GM19452 (cell line): ENCODE results near the gene CRTC3.

Source experiments
- ATAC-seq: cut with Tn5 transposase; IDR thresholded peaks from one replicate; pipeline ENCODE4 v1.9.1; 2021; ENCODE audit not compliant: unreplicated experiment

CRTC3 gene

DNA sequence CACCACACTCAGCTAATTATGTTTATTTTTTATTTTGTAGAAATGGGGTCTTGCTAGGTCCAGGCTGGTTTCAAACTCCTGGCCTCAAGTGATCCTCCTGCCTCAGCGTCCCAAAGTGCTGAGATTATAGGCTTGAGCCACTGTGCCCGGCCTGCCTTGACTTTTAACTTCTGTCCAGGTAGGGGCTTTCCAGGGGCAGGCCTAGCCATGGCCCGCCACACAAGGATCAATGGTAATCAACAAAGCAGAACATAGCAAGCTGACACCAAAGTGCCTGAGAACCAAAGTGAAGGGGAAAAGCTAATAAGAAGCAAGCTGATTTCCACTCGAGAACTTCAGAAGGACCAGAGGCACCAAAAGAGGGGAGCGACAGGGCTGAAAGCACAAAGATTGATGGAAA, 9.4 kb upstream of the CRTC3 start:
- ATAC-seq: no peak

DNA sequence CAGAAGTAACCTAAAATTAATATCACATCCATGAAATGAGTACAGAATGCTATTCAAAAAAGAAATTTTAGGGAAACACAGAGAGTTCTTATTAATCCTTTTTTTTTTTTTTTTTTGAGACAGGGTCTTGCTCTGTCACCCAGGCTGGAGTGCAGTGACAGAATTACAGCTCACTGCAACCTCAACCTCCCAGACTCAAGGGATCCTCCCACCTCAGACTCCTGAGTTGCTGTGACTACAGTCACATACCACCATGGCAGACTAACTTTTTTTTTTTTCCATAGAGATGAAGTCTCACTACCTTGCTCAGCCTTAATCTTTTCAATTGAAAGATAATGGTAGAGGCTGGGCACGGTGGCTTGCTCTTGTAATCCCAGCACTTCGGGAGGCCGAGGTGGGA, 6.3 kb upstream of the CRTC3 start:
- no peak for ATAC-seq

DNA sequence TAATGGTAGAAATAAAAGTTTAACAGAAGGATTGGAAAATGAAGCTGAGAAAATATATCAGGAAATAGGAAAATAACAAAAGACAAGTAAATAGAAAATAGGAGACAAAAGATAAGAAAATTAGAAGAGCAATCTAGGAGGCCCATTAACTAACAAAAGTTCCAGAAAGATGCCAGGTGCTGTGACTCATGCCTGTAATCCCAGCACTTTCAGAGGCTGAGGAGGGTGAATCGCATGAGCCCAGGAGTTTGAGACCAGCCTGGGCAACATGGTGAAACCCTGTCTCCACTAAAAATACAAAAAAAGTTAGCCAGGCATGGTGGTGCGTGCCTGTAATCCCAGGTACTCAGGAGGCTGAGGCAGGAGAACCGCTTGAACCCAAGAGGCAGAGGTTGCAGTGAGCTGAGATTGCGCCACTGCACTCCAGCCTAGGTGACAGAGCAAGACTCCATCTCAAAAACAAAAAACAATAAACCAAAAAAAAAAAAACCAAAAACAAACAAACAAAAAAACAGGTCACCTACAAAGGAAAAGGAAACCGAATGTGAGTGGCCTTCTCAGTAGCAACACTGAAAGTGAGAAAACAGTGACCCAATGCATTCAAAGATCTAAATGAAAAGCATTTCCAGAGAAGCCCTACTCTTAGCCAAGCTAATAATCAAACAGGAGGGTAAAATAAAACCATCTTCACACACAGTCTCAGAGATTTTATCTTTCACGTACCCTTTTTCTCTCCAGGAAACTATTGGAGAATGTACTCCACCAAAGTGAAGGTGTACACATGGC, 5.5 kb upstream of the CRTC3 start:
- ATAC-seq: peak; percentile 50

DNA sequence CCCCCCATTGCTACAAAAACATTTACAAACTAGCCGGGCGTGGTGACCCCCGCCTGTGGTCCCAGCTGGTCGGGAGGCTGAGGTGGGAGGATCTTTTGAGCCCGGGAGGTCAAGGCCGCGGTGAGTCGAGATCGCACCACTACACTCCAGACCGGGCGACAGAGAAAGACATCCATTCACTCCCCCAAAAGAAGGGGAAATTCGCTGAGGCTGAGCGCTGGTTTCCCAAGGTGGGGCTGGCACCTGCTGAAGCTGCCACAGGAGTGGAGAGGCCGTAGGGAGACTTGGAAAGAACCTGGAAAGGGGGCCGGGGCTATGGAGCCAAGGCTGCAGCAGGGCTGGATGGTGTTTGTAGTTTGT, 732 bp upstream of the CRTC3 start:
- no peak for ATAC-seq

DNA sequence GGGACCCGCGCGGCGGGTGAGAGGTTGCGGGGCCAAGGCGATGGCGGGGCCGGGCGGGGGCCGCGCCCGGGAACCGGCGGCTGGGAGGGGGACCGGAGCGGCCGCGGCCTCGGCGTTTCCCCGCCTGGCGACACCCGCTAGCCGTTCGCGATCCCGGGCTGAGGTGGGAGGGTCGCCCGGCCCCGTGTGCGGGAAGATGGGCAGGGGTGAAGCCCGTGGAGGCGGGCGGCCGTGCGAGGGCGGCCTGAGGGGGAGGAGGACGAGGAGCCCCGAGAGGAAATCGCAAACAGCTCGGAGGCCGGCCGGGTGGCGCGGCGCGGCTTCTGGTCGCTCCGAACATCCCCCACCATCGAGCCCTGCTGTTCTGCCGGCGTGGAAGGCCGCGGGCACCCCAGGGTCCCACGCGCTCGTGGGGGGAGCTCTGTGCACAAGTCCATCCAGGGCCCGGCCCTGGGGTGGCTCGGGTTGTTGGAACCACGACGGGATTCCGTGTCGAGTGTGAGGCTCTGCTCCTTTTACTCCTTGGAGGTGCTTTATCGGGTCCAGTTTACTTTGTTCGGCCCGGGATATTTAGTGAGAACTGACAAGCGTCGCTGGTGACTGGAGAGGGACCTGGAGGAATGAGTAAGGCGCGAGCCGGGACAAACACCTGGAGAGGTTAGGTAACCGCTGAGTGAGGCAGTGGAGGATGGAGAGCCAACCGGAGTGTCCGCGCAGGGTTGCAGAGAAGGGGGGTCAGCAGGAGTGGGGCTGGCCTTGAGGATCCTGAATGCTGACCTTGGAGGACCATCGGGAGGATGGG, 728 bp downstream of the CRTC3 start:
- peak; percentile 43 for ATAC-seq

DNA sequence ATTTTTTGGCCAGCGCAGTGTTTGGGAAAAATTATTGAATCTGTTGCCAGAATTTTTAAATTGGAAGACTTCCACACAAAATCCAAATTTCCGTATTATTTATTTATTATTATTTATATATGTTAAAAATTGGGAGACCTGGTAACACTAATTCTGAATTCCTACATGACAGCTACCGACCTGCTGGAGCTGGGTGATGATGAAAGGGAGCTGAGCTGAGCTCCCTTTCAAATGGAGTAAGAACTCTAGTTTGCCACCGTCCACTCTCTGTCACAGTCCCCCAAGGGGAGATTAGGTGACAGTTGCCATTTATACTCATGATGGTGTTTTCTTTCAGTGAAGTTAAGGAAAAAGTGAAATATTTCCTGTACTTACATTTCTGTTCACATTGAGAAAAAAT, 1.4 kb downstream of the CRTC3 start:
- ATAC-seq: no peak

DNA sequence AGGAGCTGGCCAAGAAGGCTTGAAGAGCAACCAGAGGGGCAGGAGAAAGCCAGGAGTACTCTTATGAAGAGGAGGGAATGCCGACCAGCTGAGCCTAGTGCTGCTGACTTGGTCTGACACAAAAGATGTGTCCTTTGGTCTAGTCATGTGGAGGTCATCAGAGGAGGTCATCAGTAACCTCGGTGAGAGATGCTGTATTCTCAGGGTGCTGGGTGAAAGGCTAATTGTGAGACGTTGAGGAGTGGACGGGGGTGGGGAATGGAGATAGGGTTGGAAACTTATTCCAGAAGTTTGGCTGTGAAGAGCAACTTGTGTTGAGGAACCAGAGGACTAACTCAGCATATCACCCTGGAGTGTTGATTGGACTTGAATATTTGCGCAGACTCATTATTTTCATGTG, 5.5 kb downstream of the CRTC3 start:
- no peak for ATAC-seq

DNA sequence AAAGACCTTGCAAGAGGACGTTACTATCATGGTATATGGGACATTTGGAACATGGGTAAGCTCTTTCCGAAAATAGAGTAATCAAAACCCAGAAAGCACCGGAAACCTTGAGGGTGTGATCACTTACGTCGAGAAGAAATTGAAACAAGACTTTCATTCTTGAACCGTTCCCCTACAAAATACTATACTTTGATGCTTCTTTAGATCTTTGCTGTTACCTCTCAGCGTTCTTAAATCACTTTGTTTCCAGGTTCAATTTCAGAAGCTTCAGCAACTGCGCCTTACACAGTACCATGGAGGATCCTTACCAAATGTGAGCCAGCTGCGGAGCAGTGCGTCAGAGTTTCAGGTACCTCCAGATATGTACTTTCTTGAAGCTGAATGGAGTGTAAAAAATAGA, 10.1 kb downstream of the CRTC3 start:
- no peak for ATAC-seq

DNA sequence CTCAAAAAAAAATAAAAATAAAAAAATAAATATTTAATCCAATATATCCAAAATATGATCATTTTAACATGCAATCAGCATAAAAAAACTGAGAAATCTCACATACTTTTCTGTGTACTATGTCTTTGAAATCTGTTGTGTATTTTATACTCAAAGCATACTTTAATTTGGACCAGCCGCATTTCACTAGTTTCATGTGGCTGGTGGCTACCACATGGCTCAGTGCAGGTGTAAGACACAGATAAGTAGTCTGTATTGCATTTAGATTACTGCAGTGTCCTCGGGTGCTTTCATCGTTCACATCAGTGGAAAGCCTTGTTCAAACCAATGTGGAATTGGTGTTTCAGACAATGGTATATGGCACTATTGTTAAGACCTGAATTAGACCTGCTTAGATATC, 11.0 kb downstream of the CRTC3 start:
- ATAC-seq: no peak

DNA sequence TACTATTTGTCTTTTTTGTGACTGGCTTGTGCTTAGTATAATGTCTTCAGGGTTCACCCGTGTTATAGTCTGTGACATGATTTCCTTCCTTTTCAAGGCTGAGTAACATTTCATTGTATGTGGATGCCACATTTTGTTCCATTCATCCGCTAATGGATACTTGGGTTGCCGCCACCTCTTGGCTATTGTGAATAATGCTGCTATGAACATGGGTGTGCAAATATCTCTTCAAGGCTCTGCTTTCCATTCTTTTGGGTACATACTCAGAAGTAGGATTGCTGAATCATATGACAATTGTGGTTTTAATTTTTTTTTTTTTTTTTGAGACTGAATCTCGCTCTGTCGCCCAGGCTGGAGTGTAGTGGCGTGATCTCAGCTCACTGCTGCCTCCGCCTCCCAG, 15.4 kb downstream of the CRTC3 start:
- no peak for ATAC-seq

DNA sequence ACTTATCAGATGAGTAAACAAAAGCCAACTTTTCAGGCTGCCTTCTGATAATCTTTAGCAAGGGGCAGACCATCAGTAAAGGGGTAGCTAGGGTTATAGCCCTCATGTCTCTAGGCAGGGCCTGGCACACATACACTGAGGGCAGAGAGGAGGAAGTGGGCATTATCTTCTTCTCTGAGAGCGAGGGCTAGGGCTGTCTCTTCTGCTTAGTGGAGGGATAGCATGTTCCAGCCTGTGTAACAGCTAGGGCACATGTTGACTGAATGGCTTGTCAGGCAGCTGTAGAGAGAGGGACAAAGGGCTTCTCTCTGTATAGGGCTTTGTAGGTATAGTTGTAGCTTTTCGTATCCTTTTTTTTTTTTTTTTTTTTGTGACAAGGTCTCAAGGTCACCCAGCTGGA, 17.8 kb downstream of the CRTC3 start:
- no peak for ATAC-seq

DNA sequence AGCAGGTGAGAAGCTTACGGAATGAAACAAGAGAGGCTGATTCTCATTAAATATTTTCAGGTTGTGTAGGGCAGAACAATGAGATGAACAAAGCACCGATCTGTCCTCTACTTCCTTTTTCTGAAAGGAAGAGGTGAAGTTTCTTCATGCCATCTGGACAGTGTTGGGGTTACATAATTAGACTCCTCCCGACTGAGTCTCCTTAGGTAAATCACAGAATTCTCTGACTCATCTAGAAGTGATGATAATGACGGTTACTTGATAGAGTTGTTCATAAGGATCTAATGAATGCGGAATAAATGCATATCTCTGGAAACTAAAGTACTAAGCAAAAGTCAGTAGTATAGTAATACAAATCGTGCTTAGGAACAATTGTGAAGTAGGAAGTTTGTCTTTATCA, 21.2 kb downstream of the CRTC3 start:
- no peak for ATAC-seq

DNA sequence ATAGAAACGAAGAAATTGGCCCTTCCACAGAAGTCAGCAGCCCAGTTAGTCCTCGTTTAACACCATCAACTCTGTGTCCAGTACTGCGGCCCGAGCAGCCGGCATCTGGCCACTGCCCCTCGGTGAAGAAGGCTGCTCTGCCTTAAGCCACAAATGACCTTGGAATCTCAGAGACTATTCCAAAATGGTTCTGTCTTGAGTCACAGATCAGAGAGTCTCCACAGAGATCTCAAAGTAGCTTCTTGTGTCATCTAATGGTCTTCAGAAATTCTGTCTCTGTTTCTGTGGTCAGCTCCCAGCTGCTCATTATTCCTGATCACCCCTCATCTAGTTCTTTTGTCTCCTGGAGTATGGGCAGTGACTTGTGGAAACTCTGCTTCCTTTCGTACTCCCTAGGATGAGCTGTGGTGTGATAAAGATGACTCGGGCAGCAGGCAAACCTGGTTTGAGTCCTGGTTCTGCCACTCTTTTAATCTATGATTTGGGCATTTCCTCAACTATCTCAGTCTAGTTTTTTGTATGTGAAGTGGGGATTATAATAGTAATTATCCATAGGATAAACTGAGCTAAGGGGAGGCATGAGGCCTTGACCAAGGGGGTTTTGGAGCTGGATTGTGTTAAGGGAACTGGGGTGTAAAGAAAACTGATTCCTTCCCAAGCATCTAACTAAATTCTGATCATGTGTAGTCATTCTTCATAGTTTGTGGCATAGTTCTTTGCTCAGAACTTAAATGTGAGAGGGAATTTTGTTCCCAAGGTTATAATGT, 22.6 kb downstream of the CRTC3 start:
- no peak for ATAC-seq

DNA sequence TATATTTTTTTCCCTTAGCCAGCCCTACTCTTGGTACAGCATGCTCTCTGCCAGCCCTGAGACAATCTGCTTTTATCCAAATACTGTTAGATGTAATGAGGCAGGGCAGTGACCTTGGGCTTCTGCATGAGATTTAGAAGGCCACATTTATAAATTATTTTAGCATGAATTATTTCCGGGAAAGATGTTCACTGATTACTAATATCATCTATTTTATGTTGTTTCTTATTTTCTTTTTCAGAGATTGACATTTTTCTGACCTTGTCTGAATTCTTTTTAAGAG, 23.1 kb downstream of the CRTC3 start:
- ATAC-seq: no peak

DNA sequence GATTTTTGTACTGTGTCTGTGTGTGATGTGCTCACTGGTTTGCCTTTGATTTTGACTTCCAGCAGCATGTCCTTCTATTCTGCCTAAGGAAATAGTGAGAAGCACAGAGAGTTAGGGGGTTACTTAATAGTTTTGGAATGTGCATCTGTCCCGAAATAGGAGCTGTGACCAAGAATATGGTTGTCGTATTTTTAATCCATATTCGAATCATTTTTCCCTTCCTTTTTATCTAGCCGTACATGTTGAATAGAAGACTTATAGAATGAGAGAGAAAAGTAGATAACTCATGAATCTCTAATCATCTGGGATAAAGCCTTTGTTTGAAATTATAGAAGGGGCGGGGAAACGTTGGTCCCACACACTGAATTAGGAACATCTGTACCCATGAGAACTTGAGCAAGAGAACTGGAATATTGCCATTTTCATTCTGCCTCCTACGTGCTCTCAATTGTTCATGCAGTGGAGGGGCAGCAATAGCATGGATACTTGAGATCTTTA, 23.6 kb downstream of the CRTC3 start:
- no peak for ATAC-seq

DNA sequence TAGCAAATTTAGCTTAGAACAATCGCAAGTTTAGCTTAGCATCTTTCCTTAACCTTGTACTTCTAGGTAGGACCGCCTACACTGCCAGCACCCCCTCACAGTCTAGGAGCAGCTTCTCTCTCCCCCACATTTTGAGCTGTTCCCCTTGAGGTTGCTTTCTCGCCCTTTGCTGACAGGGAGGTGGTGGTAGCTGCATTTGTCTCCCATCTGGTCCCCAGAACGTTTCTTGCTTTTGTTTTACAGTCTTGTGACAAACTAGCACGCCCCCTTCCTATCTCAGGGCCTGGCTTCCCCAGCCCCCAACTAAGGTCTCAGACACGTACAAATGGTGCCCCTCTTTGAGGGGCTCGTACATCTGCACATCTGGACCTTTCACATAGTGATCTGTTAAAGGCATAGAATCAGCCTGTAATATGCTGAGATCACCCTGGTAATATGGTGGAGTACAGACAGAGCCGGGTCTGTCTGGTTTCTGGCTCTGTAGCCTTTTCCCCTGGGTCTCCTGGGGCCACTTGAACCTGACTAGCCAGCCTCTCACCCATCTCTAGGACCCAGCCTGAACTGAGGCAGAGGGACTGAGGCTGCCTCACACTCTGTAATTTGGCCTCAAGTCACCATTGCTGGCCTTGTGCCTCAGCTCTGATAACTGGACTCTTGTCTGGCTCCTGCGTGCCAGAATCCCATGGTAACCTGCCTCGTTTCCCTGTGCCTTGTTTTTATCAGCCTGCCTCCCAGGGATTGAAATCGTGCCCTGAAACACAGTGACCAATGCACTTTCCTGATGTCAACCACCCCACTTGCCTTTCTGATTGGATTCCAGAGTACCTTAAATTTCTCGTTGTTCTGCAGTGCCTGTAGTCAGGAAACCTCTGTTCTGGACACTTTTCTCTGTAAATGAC, 27.7 kb downstream of the CRTC3 start:
- ATAC-seq: no peak

DNA sequence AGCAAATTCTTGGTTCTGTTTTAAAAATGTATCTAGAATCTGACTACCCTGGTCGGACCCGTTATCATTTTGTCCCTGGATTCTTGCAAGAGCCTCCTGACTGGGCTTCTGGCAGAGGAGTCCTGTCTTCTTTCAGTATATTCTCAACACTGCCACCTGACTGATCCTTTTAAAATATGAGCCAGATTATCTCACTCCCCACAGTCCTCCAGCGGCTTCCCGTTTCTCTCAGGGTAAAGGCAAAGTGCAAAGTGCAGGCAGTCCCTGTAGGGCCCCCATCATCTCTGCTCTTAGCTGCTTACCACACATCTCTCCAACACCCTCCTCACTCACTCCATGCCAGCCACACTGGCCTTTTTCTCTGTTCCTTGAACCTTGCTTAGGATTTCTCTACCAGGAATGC, 28.4 kb downstream of the CRTC3 start:
- no peak for ATAC-seq

DNA sequence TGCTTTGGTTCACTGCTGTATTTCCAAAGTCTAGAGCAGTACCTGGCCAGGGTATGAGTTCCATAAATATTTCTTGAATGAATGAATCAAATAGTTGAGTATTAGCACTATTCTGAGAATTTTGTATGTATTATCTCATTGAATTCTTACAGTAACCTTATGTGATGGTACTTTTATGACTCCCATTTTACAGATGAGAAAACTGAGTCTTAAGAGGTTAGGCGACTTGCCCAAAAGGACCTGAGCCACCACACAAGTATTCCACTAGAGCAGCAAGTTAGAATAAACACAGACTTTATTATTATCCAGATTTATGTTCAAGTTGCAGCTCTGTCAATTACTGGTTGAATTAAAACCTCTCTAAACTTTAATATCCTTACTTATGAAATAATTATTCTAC, 29.4 kb downstream of the CRTC3 start:
- no peak for ATAC-seq

DNA sequence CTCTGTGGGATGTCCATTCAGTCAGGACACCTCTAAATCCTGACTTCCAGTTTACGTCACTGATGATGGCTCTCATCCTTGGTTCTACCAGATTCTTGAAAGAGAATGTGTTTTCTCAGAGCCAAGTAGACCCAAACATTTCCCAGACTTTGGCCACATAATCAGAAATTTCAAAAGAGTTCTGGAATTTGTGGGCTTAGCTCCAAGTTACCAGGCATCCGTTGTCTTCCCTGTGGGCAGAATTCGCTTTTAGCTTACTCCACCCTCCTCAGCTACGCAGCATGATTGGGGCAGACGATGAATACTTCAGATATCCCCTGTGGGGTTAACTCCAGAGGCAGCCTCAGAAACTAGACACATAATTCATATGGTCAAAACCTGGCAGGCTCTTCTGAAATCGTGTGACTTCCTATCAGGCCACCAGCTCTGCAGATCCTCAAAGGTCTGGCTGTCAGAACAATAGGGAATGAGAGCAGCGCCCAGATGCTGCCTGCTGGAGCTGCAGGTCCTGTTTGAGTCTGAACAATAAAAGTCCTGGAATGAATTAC, 30.6 kb downstream of the CRTC3 start:
- no peak for ATAC-seq

DNA sequence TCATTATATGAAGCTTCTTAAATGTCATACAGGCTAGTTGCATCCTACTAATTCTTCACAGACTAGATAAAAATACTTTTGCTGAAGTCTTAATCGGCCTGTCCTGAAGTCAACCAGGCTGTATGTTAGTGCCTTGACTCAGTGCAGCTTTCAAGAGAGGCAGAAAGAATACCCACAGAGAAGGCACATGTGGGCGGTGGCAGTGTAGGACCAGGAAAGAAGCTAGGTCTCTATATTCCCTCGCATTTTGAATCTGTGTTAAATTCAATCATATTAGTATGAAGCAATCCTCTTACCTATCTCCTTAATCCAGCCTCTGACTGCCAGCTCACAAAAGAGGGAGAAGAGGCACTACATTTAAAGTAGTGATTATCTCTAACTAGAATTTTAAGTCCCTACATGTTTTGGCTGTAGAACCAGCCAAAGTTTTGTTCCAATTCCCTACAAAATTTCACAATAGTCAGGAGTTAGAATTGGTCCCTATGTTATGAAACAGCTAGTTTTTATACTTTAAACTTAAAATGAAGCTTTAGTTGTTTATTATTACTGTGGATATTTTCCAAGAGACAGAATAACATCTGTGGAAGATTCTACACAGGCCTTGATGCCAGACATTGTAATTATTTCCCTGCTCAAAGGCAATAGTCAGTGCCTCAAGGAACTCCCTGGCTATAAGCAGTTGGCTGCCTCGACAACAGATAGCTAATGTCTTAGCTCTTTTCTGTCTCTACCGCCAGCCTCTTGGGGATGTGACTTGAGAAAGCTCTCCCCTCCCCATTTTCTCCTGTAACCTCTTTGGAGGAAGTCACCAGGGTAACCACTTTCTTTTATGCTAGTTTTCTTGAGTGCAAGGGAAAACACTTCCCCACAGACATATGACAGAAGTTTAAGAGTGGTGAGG, 31.9 kb downstream of the CRTC3 start:
- ATAC-seq: no peak
